Right lobe of liver (tissue), 4 donors: Measurements from ENCODE around the gene CELF4.

Source experiments
- CTCF ChIP-seq, 4 donors: fragments of 200-600 bp in 3 of 4; fragments of 450-650 bp in 1 of 4; IDR thresholded peaks; one replicate each; pipeline versions ENCODE4 v1.5.1 to v1.8.0; 2016 to 2022; ENCODE audit warnings: antibody characterized with exemption in 4 of 4, mild to moderate bottlenecking in 2 of 4
- POLR2A ChIP-seq: fragments of 450-650 bp; IDR thresholded peaks from one replicate; pipeline ENCODE4 v1.6.1; 2017; ENCODE audit warnings: antibody characterized with exemption, mild to moderate bottlenecking
- donor health status: DM: no; HTN: no; CAD: no.
- donor health status: DM: no; HTN: no; CAD: no.
- donor health status: DM: no; HTN: yes; CAD: no.

GRCh38 chr18:37512400-37512799 is 53.2 kb downstream of the CELF4 start:
- TF ChIP-seq CTCF (IDR thresholded peaks at IDR 0.05) (no peak), POLR2A (no peak)
